PC-3 (cell line): Measurements from ENCODE around the gene JADE1. TPM values are rescaled to one million over a fixed set of nuclear protein-coding genes. Genes with fewer than 3 reads are reported as not detected.

Source experiments
- ATAC-seq: fragments of 200-7000 bp; cut with Tn5 transposase; 2 replicates; pipeline ENCODE4 v1.9.1; 2020; ENCODE audit warnings: mild to moderate bottlenecking, moderate library complexity
- BruUV-seq: library from RNA; stranded (reverse); fragments of 400-500 nt; replicated peaks from 2 replicates; lab custom pipeline; 2021; lab: Mats Ljungman, UMichigan
- CTCF ChIA-PET: fragments of 300-600 bp; sonication (Branson Sonifier 250); formaldehyde crosslinking; loops from one replicate; lab custom pipeline; 2022; ENCODE audit warnings: antibody characterized with exemption; lab: Charles Lee
- POLR2A ChIA-PET: fragments of 300-600 bp; sonication (Branson Sonifier 250); formaldehyde crosslinking; loops from one replicate; lab custom pipeline; 2022; ENCODE audit warnings: antibody characterized with exemption; ENCODE audit not compliant: unreplicated experiment; lab: Charles Lee
- DNase-seq: peaks from one replicate; pipeline ENCODE4 v3.0.0-alpha.2; 2015
- H2AFZ ChIP-seq: fragments of 300-600 bp; sonication (generic); 2 replicates; pipeline ENCODE4 v1.6.0; 2016; ENCODE audit warnings: antibody characterized with exemption, low read length
- H3F3A ChIP-seq: fragments of 300-600 bp; sonication (generic); one replicate; pipeline ENCODE4 v1.6.0; 2017; ENCODE audit warnings: antibody characterized with exemption, low read length, control low read depth, mild to moderate bottlenecking; ENCODE audit not compliant: unreplicated experiment
- H3K27ac ChIP-seq: fragments of 300-600 bp; sonication (generic); 2 replicates; pipeline ENCODE4 v1.5.1; 2016; ENCODE audit warnings: mild to moderate bottlenecking, low read length
- H3K27me3 ChIP-seq: fragments of 300-600 bp; sonication (generic); 2 replicates; pipeline ENCODE4 v1.6.1; 2016; ENCODE audit warnings: low read length, mixed read lengths
- H3K36me3 ChIP-seq: fragments of 300-600 bp; sonication (generic); 2 replicates; pipeline ENCODE4 v1.6.1; 2016; ENCODE audit warnings: low read depth, mixed run types, low read length, mixed read lengths
- H3K4me1 ChIP-seq: fragments of 300-600 bp; sonication (generic); 2 replicates; pipeline ENCODE4 v1.5.1; 2016; ENCODE audit warnings: low read length; ENCODE audit not compliant: insufficient read depth
- H3K4me2 ChIP-seq: fragments of 300-600 bp; sonication (generic); 2 replicates; pipeline ENCODE4 v1.6.0; 2016; ENCODE audit warnings: low read length
- H3K4me3 ChIP-seq: fragments of 300-600 bp; sonication (generic); 2 replicates; pipeline ENCODE4 v1.5.1; 2016; ENCODE audit warnings: mild to moderate bottlenecking, low read length, mixed read lengths
- H3K79me2 ChIP-seq: fragments of 300-600 bp; sonication (generic); 2 replicates; pipeline ENCODE4 v1.6.1; 2017; ENCODE audit warnings: low read length, mixed read lengths
- H3K9ac ChIP-seq: fragments of 300-600 bp; sonication (generic); 2 replicates; pipeline ENCODE4 v1.6.0; 2016; ENCODE audit warnings: mild to moderate bottlenecking, low read length
- H3K9me2 ChIP-seq: fragments of 300-600 bp; sonication (generic); replicated peaks from 2 replicates; pipeline ENCODE4 v1.6.1; 2016; ENCODE audit warnings: mixed run types, low read length, mixed read lengths
- H3K9me3 ChIP-seq: fragments of 300-600 bp; sonication (generic); 2 replicates; pipeline ENCODE4 v1.6.1; 2016; ENCODE audit warnings: low read length, mixed read lengths
- H4K20me1 ChIP-seq: fragments of 300-600 bp; sonication (generic); 2 replicates; pipeline ENCODE4 v1.6.1; 2016; ENCODE audit warnings: low read length, mixed read lengths
- CTCF ChIP-seq: fragments of 300-600 bp; sonication (generic); conservative IDR thresholded peaks from 2 replicates; pipeline ENCODE4 v1.5.1; 2017; ENCODE audit warnings: antibody characterized with exemption, low read depth, mild to moderate bottlenecking, low read length
- EZH2 ChIP-seq: fragments of 300-600 bp; sonication (generic); IDR thresholded peaks from one replicate; pipeline ENCODE4 v1.6.1; 2017; ENCODE audit warnings: antibody characterized with exemption, mild to moderate bottlenecking, low read length; ENCODE audit not compliant: unreplicated experiment
- EZH2phosphoT487 ChIP-seq: fragments of 300-600 bp; sonication (generic); IDR thresholded peaks from 2 replicates; pipeline ENCODE4 v1.6.1; 2018; ENCODE audit warnings: mild to moderate bottlenecking, antibody characterized with exemption, low read length, borderline replicate concordance
- intact Hi-C: fragments of 100-400 bp; cut with micrococcal nuclease; formaldehyde crosslinking; loops from 2 replicates; pipeline ENCODE4 v1.9.0; 2023
- total RNA-seq: library from RNA; depleted of rRNA; stranded (reverse); fragments of >200 nt; gene quantifications from 2 replicates; pipeline ENCODE4 v1.2.3, GENCODE V29; 2014

JADE1 gene
- total RNA-seq, 1 experiment from 2014 or later, result 10.8 TPM

DNA sequence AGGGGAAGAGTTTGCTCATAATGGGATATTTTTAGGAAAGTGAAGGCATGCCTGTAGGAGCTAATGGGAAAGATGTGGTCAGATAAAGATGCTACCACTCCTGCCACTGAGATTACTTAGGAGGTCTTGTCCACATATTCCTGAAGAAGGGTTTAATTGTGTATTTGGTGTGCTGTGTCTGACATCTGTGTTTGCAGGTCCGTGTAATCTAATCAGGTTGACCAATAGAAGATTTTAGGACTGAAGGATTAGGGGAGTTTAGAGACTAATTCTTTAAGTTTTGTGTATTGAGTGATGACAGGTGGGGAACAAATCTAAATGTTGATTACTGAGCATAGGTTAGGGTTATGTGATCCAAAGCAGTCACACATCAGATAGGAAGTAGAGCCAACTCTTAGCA, 57.2 kb downstream of the JADE1 start:
- Histone ChIP-seq H3K4me1 (no peaks in the 10 kb centered on the region), H3K27me3 (no peaks in the 10 kb centered on the region), H3K4me2 (no peak overlapping the region), H2AFZ (no peak overlapping the region), H3K27ac (no peak overlapping the region), H3K36me3 (peaks cover 5% of the 10 kb centered on the region; the same call in 1 of the 2 replicates), H3K9me2 (no peaks in the 10 kb centered on the region), H4K20me1 (no peaks in the 10 kb centered on the region), H3F3A (no peaks in the 10 kb centered on the region), H3K4me3 (no peak overlapping the region), H3K79me2 (no peaks in the 10 kb centered on the region), H3K9me3 (no peaks in the 10 kb centered on the region), H3K9ac (no peak overlapping the region)
- ChIA-PET POLR2A (no interaction called here), CTCF (no interaction called here)
- intact Hi-C loops, result no loop called here
- ATAC-seq (no peak), DNase-seq (no peak)
- no TSS peak for BruUV-seq
- TF ChIP-seq EZH2phosphoT487, result no peak
- no peak for TF ChIP-seq CTCF
- TF ChIP-seq EZH2, result no peak

DNA sequence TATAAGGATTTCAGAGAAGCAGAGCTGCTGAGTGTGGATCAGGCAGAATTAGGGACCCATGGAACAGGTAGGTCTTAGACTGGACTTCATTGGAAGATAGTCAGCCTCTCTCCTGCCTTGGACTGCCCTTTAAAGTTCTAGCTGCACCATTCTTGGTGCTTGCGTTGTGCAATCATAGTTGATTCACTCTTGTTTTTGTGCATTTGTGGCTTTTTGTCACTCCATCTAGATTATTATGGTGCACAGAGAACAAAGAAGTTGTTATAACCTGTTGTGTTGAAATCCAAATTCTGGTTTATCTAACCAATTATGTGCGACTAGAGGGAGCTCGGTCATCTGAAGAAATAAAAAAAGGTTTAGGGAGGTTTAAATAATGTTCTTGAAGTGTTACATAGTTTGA, 59.3 kb downstream of the JADE1 start:
- Histone ChIP-seq H3K9me2 (no peaks in the 10 kb centered on the region), H3K9ac (no peak overlapping the region), H2AFZ (no peak overlapping the region), H3K27ac (no peak overlapping the region), H3K36me3 (peaks cover 5% of the 10 kb centered on the region; the same call in 1 of the 2 replicates), H3F3A (no peaks in the 10 kb centered on the region), H3K27me3 (no peaks in the 10 kb centered on the region), H3K9me3 (no peaks in the 10 kb centered on the region), H3K4me1 (no peaks in the 10 kb centered on the region), H4K20me1 (no peaks in the 10 kb centered on the region), H3K4me2 (no peak overlapping the region), H3K4me3 (no peak overlapping the region), H3K79me2 (no peaks in the 10 kb centered on the region)
- CTCF ChIA-PET, result no interaction called here
- BruUV-seq, result no TSS peak
- DNase-seq (no peak), ATAC-seq (no peak)
- no peak for TF ChIP-seq EZH2
- no peak for TF ChIP-seq EZH2phosphoT487
- TF ChIP-seq CTCF, result no peak
- intact Hi-C loops, result no loop called here
- POLR2A ChIA-PET, result no interaction called here

- Histone ChIP-seq H2AFZ (no peak overlapping the region), H3K4me2 (no peak overlapping the region), H3K9me2 (no peaks in the 10 kb centered on the region), H3K27me3 (no peaks in the 10 kb centered on the region), H3F3A (no peaks in the 10 kb centered on the region), H3K9ac (no peak overlapping the region), H3K4me1 (no peaks in the 10 kb centered on the region), H3K27ac (no peak overlapping the region), H3K79me2 (no peaks in the 10 kb centered on the region), H4K20me1 (no peaks in the 10 kb centered on the region), H3K36me3 (peaks cover 5% of the 10 kb centered on the region; the same call in 1 of the 2 replicates), H3K4me3 (no peak overlapping the region), H3K9me3 (no peaks in the 10 kb centered on the region)
- CTCF ChIA-PET, result no interaction called here
- TF ChIP-seq EZH2, result no peak
- no peak for TF ChIP-seq EZH2phosphoT487
- TF ChIP-seq CTCF, result no peak
- POLR2A ChIA-PET, result no interaction called here
- no peak for DNase-seq
- intact Hi-C loops, result no loop called here
- ATAC-seq, result no peak
- no TSS peak for BruUV-seq
Measured at GRCh38 chr4:128869776-128870509, 60.4 kb downstream of the JADE1 start.
